Skeletal muscle tissue (tissue), 4 donors: ENCODE results near the gene RND3. TPM values are rescaled to one million over a fixed set of nuclear protein-coding genes. Genes with fewer than 3 reads are reported as not detected.
A peak's percentile ranks its signal among the peaks of the same experiment; 100 is the strongest.

ENCODE experiments used
- H3K27ac ChIP-seq: one replicate; pipeline ENCODE4 v1.7.0; 2013; ENCODE audit warnings: mild to moderate bottlenecking, low read depth, low read length, inconsistent platforms
- H3K27me3 ChIP-seq, 3 donors: one replicate each; pipeline ENCODE4 v1.7.0; 2013; ENCODE audit warnings: low read length in 3 of 3; ENCODE audit not compliant: control insufficient read depth in 3 of 3, insufficient read depth in 3 of 3
- H3K36me3 ChIP-seq, 3 donors: one replicate each; pipeline ENCODE4 v1.7.0; 2013; ENCODE audit warnings: low read length in 3 of 3; ENCODE audit not compliant: control insufficient read depth in 3 of 3, insufficient read depth in 3 of 3
- H3K4me1 ChIP-seq, 3 donors: one replicate each; pipeline ENCODE4 v1.7.0; 2013; ENCODE audit warnings: low read length in 3 of 3, mild to moderate bottlenecking in 3 of 3; ENCODE audit not compliant: control insufficient read depth in 3 of 3, insufficient read depth in 3 of 3
- H3K4me3 ChIP-seq, 3 donors: one replicate each; pipeline ENCODE4 v1.7.0; 2013; ENCODE audit warnings: low read length in 3 of 3
- H3K9ac ChIP-seq, 3 donors: one replicate each; pipeline ENCODE4 v1.7.0; 2013; ENCODE audit warnings: low read length in 3 of 3, mild to moderate bottlenecking in 3 of 3, moderate library complexity in 2 of 3, low read depth in 1 of 3
- H3K9me3 ChIP-seq, 3 donors: one replicate each; pipeline ENCODE4 v1.7.0; 2013; ENCODE audit warnings: low read length in 3 of 3; ENCODE audit not compliant: control insufficient read depth in 3 of 3
- total RNA-seq: library from RNA; depleted of rRNA; stranded (reverse); fragments of >200 nt; gene quantifications from one replicate; pipeline ENCODE4 v1.2.3, GENCODE V29; 2014
- donor health status: Osteomylitis.

The RND3 gene
- total RNA-seq, 1 donor from 2014 or later, result 44.4 TPM

DNA sequence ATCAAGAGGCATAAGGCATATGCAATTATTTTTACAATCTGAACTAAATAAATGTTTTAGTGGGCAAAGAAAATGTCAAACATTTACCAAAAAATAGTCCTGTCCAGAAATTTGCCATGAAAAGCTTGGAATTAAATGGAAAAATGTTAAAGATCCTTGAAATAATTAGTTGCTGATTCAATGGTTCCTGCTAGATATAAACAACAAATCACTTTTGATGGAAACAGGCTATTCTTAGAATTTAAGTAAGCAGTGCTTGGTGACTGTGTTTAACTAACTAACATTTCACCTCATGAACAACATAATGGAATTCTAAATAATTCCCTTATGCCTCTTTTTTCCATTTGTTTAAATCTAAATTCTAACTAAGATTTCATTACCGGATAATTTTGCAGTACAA, 3.9 kb downstream of the RND3 start:
- peaks cover 25 to 29% (median 27%) of the 10 kb centered on the region in 3 donors for H3K4me1 ChIP-seq
- no peaks in the 10 kb centered on the region for H3K9me3 ChIP-seq
- no peak overlapping the region for H3K4me3 ChIP-seq
- H3K27me3 ChIP-seq, result no peaks in the 10 kb centered on the region
- H3K36me3 ChIP-seq, result no peaks in the 10 kb centered on the region
- no peak overlapping the region for H3K27ac ChIP-seq
- H3K9ac ChIP-seq, result no peak overlapping the region

- Histone ChIP-seq H3K27me3 (no peaks in the 10 kb centered on the region), H3K27ac (no peak overlapping the region), H3K36me3 (no peaks in the 10 kb centered on the region), H3K9ac (no peak overlapping the region), H3K4me1 (peaks cover 25 to 33% (median 33%) of the 10 kb centered on the region in 3 donors), H3K9me3 (no peaks in the 10 kb centered on the region), H3K4me3 (no peak overlapping the region)
These were observed 4.6 kb downstream of the RND3 start for GRCh38 chr2:150482667-150483400.

DNA sequence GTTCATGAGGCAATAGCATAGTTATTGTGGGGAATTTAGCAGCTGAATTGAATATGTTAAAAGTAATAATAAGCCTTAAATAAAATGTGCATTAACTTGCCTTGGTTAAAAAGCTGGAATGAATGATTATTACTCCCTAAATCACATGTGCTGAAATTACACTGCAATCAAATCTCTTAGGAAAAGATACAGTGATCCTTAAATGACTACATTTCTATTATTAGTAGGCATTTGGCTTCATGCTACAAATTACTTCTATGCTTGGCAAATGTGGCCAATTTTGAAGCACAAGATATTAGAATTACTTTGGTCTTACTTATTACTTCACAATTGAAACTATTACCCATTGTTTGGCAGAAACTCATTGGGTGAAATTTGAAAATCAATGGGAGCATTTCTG, 5.4 kb downstream of the RND3 start:
- no peaks in the 10 kb centered on the region for H3K36me3 ChIP-seq
- no peaks in the 10 kb centered on the region for H3K27me3 ChIP-seq
- H3K9me3 ChIP-seq, result no peaks in the 10 kb centered on the region
- H3K27ac ChIP-seq, result peak overlapping the region; percentile 34
- peak overlapping the region in 1 of 3 donors; percentile 68 for H3K9ac ChIP-seq
- peak overlapping the region in 1 of 3 donors; percentile 6 for H3K4me3 ChIP-seq
- H3K4me1 ChIP-seq, result peaks cover 25 to 33% (median 33%) of the 10 kb centered on the region in 3 donors

- Histone ChIP-seq H3K4me1 (peaks cover 25 to 40% (median 27%) of the 10 kb centered on the region in 3 donors), H3K27ac (peak overlapping the region; percentile 34), H3K9me3 (no peaks in the 10 kb centered on the region), H3K36me3 (no peaks in the 10 kb centered on the region), H3K9ac (no peak overlapping the region), H3K4me3 (no peak overlapping the region), H3K27me3 (no peaks in the 10 kb centered on the region)
These were observed 6.3 kb downstream of the RND3 start for GRCh38 chr2:150480971-150481830.

- no peaks in the 10 kb centered on the region for H3K27me3 ChIP-seq
- no peak overlapping the region for H3K9ac ChIP-seq
- H3K4me1 ChIP-seq, result peaks cover 21 to 38% (median 25%) of the 10 kb centered on the region in 3 donors
- H3K27ac ChIP-seq, result no peak overlapping the region
- H3K9me3 ChIP-seq, result no peaks in the 10 kb centered on the region
- H3K36me3 ChIP-seq, result no peaks in the 10 kb centered on the region
- H3K4me3 ChIP-seq, result no peak overlapping the region
These were observed 7.2 kb downstream of the RND3 start for GRCh38 chr2:150480241-150480640.

- Histone ChIP-seq H3K4me3 (no peak overlapping the region), H3K36me3 (peaks cover 0 to 2% (median 0%) of the 10 kb centered on the region in 3 donors), H3K27ac (no peak overlapping the region), H3K4me1 (peaks cover 12 to 29% (median 17%) of the 10 kb centered on the region in 3 donors), H3K9ac (no peak overlapping the region), H3K9me3 (no peaks in the 10 kb centered on the region), H3K27me3 (no peaks in the 10 kb centered on the region)
These were observed 8.2 kb downstream of the RND3 start for GRCh38 chr2:150479075-150479915.

DNA sequence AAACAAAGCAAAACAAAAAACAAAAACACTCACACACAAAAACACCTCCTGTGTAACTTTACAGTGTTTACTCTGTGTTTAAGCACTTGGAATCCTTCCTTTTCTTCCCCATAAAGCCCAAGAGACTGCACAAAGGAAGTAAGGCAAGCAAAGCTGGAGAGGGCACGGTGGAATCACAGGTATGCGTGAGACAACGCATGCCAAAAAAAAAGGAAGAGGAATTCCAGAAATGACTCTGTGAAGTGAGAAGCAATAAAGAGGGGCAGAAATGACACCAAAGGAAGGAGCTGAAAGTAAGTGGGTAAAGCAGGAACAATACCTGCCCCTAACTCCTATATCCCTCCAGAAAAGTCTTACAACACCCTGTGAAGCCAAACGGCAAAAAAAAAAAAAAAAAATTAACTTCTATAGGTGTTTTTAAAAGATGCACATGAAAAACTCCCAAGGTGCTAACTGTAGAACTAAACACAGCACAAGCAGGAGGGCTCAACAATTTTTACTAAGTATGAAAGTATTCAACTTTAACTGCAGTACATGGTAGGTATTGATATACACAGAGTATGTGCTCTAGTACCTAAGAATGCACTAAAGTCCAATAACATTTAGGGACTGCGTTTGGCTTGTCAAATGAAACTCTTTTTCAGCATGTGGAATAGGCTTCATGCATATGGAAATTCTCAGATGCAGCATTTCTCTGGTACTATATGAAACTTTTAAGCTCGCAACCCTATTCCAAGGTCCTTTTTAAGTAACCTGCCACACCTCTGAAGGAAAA, 9.1 kb downstream of the RND3 start:
- H3K9ac ChIP-seq, result no peak overlapping the region
- H3K36me3 ChIP-seq, result peaks cover 0 to 4% (median 4%) of the 10 kb centered on the region in 3 donors
- H3K27ac ChIP-seq, result no peak overlapping the region
- no peaks in the 10 kb centered on the region for H3K9me3 ChIP-seq
- H3K4me3 ChIP-seq, result no peak overlapping the region
- H3K4me1 ChIP-seq, result peaks cover 7 to 32% (median 12%) of the 10 kb centered on the region in 3 donors
- H3K27me3 ChIP-seq, result no peaks in the 10 kb centered on the region

- Histone ChIP-seq H3K36me3 (peaks cover 0 to 4% (median 4%) of the 10 kb centered on the region in 3 donors), H3K4me3 (no peak overlapping the region), H3K27ac (peak overlapping the region; percentile 34), H3K27me3 (no peaks in the 10 kb centered on the region), H3K4me1 (peaks cover 7 to 32% (median 12%) of the 10 kb centered on the region in 3 donors), H3K9me3 (no peaks in the 10 kb centered on the region), H3K9ac (no peak overlapping the region)
These were observed 10.1 kb downstream of the RND3 start for GRCh38 chr2:150477347-150477746.

DNA sequence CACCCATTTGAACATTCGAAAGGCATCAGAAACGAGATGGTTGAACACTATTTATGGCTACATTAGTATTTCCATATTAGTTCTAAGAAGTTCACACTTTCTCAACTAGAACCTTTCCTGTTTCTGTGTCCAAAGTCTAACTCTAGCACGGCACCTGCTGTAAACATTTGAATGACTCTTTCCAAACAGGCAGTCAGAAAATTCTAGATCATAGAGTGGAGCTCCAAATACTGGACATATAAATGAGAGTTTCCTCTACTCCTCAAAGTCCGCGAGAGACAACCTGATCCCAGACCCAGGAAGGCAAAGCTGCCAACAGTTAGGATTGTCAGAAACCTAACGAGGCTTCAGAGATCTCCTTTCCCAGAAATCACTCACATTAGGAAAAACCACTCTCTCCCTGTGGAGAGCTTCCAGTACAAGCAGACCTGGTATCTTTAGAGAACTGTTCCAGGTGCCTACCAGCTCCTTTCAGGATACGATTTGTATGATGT, 10.6 kb downstream of the RND3 start:
- Histone ChIP-seq H3K4me3 (no peak overlapping the region), H3K27ac (peak overlapping the region; percentile 34), H3K9ac (peak overlapping the region in 1 of 3 donors; percentile 20), H3K9me3 (no peaks in the 10 kb centered on the region), H3K4me1 (peaks cover 7 to 36% (median 7%) of the 10 kb centered on the region in 3 donors), H3K27me3 (no peaks in the 10 kb centered on the region), H3K36me3 (peaks cover 0 to 4% (median 4%) of the 10 kb centered on the region in 3 donors)
